HepG2 (cell line): ENCODE data around the gene TEKT1.

Source experiments
- KDM1A ChIP-seq: IDR thresholded peaks from 2 replicates; pipeline ENCODE4 v1.6.1; 2016; ENCODE audit warnings: missing compliant biosample characterization
- PHF8 ChIP-seq: sonication (generic); formaldehyde crosslinking; IDR thresholded peaks from 2 replicates; pipeline ENCODE4 v1.5.0; 2020; ENCODE audit warnings: missing genetic modification reagents
- PITX1 ChIP-seq: sonication (generic); formaldehyde crosslinking; IDR thresholded peaks from 2 replicates; pipeline ENCODE4 v1.5.1; 2020; ENCODE audit warnings: mild to moderate bottlenecking, missing genetic modification reagents
- SOX6 ChIP-seq, 2 experiments: fragments of 450-650 bp in 1 of 2; sonication (generic) in 1 of 2; formaldehyde crosslinking in 1 of 2; IDR thresholded peaks; 2 replicates each; pipeline versions ENCODE4 v1.4.0 to v1.6.1; 2017 to 2020; ENCODE audit warnings: antibody characterized with exemption in 1 of 2, mild to moderate bottlenecking in 1 of 2, missing genetic modification reagents in 1 of 2
- YY1 ChIP-seq: IDR thresholded peaks from 2 replicates; pipeline ENCODE4 v1.6.1; 2011; ENCODE audit warnings: low read length, low read depth, moderate library complexity, mild to moderate bottlenecking; ENCODE audit not compliant: insufficient read depth, insufficient replicate concordance
- ZNF331 ChIP-seq: sonication (generic); formaldehyde crosslinking; IDR thresholded peaks from 2 replicates; pipeline ENCODE4 v1.4.0; 2020; ENCODE audit warnings: missing genetic modification reagents
- ZNF460 ChIP-seq: sonication (generic); formaldehyde crosslinking; IDR thresholded peaks from 2 replicates; pipeline ENCODE4 v1.5.1; 2020; ENCODE audit warnings: missing genetic modification reagents, mild to moderate bottlenecking, borderline replicate concordance
- TF ChIP-seq, protein P1 (sequence below): IDR thresholded peaks from 2 replicates; pipeline ENCODE4 v1.6.1; 2016; ENCODE audit warnings: missing compliant biosample characterization, missing genetic modification reagents, borderline replicate concordance
- TF ChIP-seq, protein P2 (sequence below): sonication (generic); formaldehyde crosslinking; IDR thresholded peaks from 2 replicates; pipeline ENCODE4 v1.5.0; 2020; ENCODE audit warnings: mild to moderate bottlenecking, missing genetic modification reagents, moderate library complexity
- TF ChIP-seq, protein P3 (sequence below): sonication (generic); formaldehyde crosslinking; IDR thresholded peaks from 2 replicates; pipeline ENCODE4 v1.4.0; 2020; ENCODE audit warnings: missing genetic modification reagents

- no peak for TF ChIP-seq ZNF331 (CRISPR knock-in tag)
- TF ChIP-seq, protein P1, sequence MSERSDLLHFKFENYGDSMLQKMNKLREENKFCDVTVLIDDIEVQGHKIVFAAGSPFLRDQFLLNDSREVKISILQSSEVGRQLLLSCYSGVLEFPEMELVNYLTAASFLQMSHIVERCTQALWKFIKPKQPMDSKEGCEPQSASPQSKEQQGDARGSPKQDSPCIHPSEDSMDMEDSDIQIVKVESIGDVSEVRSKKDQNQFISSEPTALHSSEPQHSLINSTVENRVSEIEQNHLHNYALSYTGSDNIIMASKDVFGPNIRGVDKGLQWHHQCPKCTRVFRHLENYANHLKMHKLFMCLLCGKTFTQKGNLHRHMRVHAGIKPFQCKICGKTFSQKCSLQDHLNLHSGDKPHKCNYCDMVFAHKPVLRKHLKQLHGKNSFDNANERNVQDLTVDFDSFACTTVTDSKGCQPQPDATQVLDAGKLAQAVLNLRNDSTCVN (CRISPR knock-in tag): no peak
- no peak for TF ChIP-seq SOX6 (IDR thresholded peaks at IDR 0.05)
- TF ChIP-seq SOX6 (CRISPR knock-in tag; IDR thresholded peaks at IDR 0.05): no peak
- TF ChIP-seq KDM1A (CRISPR knock-in tag): no peak
- no peak for TF ChIP-seq PHF8 (CRISPR knock-in tag)
- TF ChIP-seq, protein P2, sequence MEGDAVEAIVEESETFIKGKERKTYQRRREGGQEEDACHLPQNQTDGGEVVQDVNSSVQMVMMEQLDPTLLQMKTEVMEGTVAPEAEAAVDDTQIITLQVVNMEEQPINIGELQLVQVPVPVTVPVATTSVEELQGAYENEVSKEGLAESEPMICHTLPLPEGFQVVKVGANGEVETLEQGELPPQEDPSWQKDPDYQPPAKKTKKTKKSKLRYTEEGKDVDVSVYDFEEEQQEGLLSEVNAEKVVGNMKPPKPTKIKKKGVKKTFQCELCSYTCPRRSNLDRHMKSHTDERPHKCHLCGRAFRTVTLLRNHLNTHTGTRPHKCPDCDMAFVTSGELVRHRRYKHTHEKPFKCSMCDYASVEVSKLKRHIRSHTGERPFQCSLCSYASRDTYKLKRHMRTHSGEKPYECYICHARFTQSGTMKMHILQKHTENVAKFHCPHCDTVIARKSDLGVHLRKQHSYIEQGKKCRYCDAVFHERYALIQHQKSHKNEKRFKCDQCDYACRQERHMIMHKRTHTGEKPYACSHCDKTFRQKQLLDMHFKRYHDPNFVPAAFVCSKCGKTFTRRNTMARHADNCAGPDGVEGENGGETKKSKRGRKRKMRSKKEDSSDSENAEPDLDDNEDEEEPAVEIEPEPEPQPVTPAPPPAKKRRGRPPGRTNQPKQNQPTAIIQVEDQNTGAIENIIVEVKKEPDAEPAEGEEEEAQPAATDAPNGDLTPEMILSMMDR (CRISPR knock-in tag): no peak
- no peak for TF ChIP-seq PITX1 (CRISPR knock-in tag)
- TF ChIP-seq, protein P3, sequence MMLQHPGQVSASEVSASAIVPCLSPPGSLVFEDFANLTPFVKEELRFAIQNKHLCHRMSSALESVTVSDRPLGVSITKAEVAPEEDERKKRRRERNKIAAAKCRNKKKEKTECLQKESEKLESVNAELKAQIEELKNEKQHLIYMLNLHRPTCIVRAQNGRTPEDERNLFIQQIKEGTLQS (CRISPR knock-in tag): no peak
- no peak for TF ChIP-seq ZNF460 (CRISPR knock-in tag)
- no peak for TF ChIP-seq YY1
Measured at GRCh38 chr17:6761779-6762178, 69.8 kb downstream of the TEKT1 start.
